Jurkat, Clone E6-1 (cell line): ENCODE data around the gene LCMT1.
"Not testable (repeated sequence)": the region's sequence is repeated elsewhere in the genome, so short reads cannot be mapped to it uniquely, and the experiment has no call there.

Source experiments
- DNase-seq: peaks from one replicate; pipeline ENCODE4 v3.0.0-alpha.2; 2011; ENCODE audit warnings: low read depth, low spot score
- H3K4me3 ChIP-seq: 2 replicates; pipeline ENCODE4 v1.5.1; 2011; ENCODE audit warnings: mild to moderate bottlenecking, low read length, control low read depth, moderate library complexity

Gene LCMT1

DNA sequence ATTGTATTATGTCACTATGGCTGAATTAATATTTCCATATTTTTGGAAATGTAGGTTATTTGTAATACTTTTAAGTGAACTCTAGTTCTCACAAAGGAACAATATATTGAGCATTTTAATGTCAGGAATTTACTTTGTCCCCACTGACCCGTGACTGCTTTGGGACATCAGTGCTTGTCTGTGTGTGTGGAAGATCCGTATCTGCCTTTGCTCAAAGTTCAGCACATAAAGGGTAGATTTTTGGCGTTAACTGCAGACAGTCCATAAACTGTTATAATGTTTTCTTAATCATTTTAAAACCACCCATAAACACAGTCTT, 65.9 kb downstream of the LCMT1 start:
- DNase-seq: no peak
- no peak overlapping the region for H3K4me3 ChIP-seq

DNA sequence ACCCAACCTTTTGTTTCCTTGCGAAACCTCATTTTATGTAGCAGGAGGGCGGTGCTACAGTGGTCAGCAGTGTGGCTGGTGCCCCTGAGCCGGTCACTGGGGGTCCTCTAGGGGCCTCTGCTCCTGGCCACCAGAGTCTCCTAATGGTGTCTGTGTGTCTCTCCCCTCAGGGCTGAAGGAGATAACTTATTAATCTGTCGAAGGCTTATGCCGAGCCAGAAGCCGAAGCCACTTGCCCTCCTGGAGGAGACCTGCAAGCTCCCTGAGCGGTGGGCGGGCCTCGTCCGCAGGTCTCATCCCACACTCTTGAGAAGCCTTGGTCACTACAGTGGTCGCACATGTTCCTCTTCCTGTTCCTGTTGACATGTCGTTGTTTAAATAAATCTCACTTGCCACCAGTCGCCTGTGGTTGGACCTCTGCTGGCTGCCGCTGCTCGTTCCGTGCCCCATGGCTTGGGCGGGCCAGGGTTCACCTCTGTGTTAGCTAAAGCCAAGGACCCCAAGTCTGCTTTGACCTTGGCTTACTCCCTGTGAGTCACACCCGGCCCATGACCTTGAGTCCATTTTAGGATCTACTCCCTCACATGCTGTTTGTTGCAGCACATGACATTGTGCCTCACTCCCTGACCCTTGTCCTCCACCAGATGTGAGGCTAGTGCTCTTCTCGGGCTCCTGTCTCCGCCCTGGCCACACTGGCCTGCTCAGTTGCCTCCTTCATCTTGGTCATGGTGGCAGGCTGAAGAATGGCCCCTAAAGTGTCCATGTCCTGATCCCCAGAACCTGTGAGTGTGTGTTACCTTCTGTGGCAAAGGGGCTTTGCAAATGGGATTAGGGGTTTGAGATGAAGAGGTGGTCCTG, 66.5 kb downstream of the LCMT1 start:
- DNase-seq: no peak
- H3K4me3 ChIP-seq: no peak overlapping the region

DNA sequence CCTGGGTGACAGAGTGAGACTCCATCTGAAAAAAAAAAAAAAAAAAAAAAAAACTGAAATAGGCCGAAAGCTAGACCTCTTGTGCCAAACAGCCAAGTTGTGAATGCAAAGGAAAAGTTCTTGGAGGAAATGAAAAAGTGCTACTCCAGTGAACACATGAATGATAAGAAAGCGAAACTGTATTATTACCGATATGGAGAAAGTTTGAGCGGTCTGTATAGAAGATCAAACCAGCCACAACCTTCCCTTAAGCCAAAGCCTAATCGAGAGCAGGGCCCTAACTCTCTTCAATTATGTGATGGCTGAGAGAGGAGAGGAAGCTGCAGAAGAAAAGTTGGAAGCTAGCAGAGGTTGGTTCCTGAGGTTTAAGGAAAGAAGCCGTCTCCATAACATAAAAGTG, 69.7 kb downstream of the LCMT1 start:
- H3K4me3 ChIP-seq: not testable (repeated sequence)

DNA sequence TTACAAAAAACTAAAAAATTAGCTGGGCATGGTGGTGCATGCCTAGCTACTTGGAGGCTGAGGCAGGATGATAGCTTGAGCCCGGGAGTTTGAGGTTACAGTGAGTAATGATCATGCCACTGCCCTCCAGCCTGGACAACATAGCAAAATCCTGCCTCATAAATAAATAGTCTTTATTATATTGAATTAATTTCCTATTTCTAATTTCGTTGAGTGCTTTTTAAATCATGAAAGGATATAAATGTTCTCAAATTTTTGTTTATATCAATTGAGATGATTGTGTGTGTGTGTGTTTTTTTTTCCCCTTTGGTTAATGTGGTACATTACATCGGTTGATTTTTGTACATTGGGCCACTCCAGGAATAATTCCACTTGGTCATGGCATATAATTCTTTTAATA, 73.2 kb downstream of the LCMT1 start:
- DNase-seq: no peak
- H3K4me3 ChIP-seq: no peak overlapping the region

More for the DNA sequence above, 69.7 kb downstream of the LCMT1 start:
- DNase-seq: not testable (repeated sequence)

DNA sequence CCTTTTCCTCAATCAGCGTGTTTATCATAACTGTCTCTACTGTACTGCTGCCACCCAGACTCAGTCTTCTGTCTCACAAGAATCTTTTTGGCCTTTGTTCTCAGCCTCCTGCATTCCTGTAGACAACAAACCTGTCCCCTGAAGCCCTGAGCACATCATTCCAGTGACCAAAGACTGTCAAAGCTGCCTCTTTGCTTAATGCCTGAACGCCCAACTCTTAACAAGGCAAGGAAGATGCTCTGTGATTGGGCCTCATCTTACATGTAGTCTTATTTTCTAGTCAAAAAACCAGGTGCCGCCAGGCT, 75.9 kb downstream of the LCMT1 start:
- no peak for DNase-seq
- H3K4me3 ChIP-seq: no peak overlapping the region

DNA sequence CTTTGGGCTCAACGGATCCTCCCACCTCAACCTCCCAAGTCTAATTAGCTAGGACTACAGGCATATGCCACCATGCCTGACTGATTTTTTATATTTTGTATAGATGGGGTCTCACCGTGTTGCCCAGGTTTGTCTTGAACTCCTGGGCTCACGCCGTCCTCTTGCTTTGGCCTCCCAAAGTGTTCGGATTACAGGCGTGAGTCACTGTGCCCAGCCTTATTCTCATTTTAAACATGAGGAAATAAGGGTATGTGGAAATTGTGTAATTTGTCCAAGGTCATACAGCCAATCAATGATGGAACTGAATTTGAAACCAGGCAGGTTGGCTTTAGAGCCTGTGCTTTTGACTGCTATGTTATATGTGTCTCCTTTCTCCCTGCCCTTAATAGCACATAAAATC, 77.8 kb downstream of the LCMT1 start:
- DNase-seq: no peak

DNA sequence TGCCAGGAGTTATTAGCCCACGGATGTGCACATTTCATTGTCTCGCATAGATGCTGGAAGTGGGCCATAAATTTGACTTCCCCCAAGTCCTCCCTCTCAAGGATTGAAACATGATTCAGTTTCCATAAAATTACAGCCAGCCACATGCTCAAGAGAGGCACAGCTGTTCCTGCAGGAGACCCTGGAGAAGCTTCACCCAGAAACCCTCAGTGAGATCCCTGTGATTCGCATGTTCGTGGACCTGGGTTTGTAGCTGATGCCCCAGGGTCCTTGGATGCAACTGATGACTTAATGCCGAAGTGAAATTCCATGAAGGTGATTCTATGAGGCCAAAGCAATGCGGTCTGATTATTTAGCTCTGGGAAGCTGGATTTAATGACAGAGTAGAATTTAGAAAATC, 80.6 kb downstream of the LCMT1 start:
- H3K4me3 ChIP-seq: no peak overlapping the region
- DNase-seq: no peak

More for the DNA sequence above, 77.8 kb downstream of the LCMT1 start:
- no peak overlapping the region for H3K4me3 ChIP-seq

DNA sequence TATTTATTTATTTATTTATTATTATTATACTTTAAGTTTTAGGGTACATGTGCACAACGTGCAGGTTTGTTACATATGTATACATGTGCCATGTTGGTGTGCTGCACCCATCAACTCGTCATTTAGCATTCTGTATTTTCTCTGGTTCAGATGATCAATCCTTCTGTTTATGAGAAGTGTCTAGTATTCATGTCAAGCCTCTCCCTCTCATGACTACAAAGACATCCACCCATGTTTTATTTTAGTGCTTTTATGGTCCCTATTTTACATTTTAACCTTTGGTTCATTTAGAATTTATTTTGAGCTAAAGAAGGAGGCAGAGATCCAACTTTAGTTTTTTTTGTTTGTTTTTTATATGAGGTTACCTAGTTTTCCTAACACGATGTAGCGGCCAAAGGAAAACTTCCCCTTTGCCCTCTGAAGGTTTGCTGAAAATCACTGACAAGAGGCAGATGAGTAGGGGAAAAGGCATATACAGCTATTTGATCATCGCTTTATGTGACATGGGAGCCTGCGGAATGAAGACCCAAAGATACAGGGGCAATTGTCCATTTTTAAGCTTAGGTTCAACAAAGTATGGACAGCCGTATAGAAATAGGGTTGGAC, 82.8 kb downstream of the LCMT1 start:
- H3K4me3 ChIP-seq: no peak overlapping the region
- no peak for DNase-seq

DNA sequence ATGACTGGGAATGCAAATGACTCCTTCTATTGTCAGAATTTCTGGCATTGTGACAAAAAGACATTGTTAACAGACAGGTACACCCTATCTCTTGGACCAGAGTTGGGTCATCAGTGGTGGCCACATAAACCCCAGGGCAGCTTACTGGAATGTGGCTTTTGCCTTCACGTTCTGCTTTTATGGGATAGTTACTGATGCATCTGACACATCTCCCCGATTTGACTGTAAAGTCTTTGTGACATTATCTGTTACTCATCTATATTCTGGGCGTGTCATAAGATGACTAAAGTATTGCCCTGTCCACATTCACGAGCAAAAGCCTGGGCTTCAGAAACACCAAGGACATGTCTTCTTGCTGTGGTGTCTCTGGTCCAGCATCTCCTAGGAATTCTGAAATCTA, 86.5 kb downstream of the LCMT1 start:
- H3K4me3 ChIP-seq: no peak overlapping the region
- DNase-seq: no peak

DNA sequence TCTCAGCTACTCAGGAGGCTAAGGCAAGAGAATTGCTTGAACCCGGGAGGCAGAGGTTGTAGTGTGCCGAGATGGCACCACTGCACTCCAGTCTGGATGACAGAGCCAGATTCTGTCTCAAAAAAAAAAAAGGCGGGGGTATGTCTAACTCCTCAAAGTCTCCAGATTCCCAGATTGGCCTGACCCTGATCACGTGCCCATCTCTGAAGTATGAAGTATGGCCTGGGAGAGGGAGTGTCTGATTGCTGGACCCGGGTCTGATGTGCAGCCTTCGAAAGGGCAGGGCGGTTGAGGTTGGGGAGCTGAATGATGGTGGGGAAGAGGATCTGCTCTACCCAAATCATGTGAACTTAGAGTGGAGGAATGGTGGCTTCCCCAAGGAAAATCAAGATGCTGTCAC, 87.9 kb downstream of the LCMT1 start:
- no peak for DNase-seq

DNA sequence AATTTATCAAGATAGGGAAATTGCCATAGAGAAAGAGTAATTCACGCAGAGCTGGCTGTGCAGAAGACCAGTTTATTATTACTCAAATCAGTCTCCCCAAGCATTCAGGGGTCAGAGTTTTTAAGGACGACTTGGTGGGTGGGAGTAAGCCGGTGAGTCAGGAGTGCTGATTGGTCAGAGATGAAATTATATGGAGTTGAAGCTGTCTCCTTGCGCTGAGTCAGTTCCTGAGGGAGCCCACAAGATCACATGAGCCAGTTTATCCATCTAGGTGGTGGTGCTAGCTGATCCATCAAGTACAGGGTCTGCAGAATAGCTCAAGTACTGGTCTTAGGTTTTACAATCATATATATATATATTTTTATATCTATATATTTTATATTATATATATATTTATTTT, 99.2 kb downstream of the LCMT1 start:
- no peak overlapping the region for H3K4me3 ChIP-seq
- DNase-seq: no peak

More for the DNA sequence above, 87.9 kb downstream of the LCMT1 start:
- H3K4me3 ChIP-seq: no peak overlapping the region

DNA sequence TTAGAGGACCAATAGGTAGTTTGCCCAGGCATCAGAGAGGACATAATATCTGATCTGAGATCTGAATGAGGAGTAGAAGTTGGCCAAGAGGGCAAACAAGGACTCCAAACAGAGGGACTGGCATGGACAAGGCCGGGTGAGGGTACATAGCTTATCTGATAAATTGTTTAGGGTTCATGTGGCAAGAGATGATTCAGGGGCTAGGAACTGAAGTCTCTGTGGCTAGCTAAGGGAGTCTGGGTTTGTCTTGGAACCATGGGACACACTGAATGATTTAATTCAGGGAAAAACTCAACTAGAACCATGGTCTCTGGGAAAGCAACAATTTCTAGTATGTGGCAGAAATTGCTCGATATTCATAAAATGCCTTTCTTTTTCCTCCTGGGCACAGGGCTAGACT, 101.1 kb downstream of the LCMT1 start:
- no peak for DNase-seq
- H3K4me3 ChIP-seq: no peak overlapping the region

DNA sequence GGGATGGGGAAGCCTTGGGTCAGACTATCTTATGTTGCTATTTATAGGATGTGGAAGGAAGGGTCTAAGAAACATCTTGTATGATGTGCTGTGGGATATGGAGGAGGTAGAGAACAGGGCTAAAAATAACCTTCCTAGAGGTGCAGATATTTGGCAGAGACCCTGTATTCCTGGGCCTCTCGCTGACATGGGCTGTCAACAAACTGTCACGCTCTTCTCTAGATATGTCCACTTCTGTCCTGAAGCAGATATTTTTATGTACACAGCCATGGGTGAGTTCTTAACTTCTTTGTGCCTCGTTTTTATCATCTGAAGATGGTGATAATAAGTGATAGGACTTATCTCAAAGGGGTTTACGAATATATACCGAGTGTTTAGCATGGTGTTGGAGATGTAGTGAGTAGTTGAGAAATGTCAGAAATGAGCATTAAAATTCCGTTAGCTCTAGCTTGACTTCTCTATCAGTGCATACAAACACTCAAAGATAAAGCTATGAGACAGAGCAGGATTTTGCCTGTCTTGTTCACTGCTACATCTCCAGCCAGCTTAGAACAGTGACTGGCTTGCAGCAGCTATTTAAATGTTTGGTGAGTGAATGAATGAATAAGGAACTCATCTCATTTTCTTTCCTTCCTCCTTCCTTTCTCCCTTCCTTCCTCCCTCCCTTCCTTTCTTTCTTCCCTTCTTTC, 102.3 kb downstream of the LCMT1 start:
- no peak for DNase-seq
- H3K4me3 ChIP-seq: no peak overlapping the region

DNA sequence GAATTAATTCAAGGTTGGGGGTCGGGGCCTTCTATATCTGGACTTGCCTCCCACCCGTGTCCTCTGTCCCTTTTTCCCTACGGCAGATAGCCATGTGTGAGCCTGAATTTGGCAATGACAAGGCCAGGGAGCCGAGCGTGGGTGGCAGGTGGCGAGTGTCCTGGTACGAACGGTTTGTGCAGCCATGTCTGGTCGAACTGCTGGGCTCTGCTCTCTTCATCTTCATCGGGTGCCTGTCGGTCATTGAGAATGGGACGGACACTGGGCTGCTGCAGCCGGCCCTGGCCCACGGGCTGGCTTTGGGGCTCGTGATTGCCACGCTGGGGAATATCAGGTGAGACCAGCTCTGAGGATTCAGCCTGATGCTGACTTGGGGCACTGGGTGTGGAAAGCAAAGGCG, 105.6 kb downstream of the LCMT1 start:
- no peak for DNase-seq
- H3K4me3 ChIP-seq: no peak overlapping the region

DNA sequence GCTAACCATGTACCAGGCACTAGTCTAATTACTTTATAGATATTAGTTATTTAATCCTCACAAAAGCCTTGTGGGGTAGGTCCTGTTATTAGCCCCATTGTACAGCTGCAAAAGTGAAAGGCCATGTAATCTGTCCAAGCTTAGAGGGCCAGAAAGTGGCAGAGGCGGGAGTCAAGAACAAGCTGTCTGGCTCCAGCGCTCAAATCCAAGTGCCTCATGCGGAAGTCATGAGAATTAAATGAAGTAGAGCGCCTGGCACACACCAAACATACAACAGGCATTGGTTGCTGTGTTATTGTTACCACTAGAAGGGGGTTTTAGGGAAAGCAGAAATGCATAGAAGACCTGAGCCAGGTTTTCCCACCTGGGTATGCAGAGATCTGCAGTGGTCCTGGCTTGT, 106.4 kb downstream of the LCMT1 start:
- H3K4me3 ChIP-seq: no peak overlapping the region
- DNase-seq: no peak

DNA sequence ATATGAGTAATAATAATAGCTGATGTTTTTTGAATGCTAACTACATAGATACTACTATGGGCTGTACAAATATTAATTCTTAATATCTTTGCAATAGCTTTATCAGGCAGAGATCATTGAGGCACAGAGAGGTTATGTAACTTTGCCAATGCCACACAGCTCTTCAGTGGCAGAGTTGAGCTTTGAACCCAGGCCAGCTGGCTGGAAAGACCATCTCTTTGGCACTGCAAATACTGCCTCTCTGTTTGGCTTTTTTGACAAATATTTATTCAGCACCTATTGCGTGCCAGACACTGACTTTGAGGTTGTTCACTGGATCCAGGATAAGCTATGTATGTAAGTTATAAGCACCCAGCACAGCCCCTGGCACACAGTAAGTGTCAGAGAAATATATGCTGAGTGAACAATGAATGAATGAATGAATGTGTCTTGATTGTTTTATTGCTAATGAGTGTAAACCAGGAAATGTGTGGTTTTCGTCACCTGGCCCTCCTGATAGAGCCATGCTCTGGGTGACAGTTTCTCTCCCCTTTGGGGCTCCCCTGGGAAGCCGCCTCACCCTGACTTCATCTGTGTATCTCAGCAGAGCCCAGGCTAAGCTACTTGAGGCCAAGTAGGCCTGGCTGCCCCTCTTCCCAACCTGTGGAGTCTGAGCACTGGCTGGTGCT, 107.7 kb downstream of the LCMT1 start:
- no peak overlapping the region for H3K4me3 ChIP-seq
- DNase-seq: no peak

DNA sequence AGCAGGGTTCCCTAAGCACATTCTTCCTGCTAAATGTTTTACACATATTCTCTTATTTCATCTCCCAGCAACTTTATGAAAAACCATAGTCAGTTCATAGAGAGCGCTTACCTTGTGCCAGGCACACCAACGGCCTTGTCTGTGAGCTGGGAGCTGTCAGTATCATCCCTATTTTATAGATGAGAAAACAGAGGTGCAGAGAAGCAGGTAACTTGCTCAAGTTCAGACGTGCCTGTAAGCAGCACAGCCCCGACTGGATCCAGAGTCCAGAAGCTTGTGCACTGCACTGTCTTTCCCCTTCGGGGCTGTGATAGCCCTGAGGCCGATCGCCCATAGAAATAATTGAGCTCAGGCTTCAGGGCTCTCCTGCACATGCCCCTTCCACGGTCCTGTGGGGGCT, 111.4 kb downstream of the LCMT1 start:
- no peak for DNase-seq
- no peak overlapping the region for H3K4me3 ChIP-seq

DNA sequence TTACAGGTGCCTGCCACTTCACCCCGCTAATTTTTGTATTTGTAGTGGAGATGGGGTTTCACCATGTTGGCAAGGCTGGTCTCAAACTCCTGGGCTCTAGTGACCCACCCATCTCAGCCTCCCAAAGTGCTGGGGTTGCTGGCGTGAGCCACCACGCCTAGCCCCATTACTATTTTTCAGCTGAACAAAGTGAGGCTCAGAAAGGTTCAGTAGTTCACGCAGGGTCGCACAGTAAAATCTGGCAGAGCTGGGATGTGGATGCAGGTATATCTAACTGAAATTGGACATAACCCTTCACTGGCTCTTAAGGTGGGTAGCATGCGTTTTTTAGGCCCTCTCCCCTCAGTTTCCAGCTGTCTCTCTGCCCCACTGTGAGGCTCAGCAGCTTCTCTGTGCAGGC, 112.4 kb downstream of the LCMT1 start:
- H3K4me3 ChIP-seq: no peak overlapping the region

DNA sequence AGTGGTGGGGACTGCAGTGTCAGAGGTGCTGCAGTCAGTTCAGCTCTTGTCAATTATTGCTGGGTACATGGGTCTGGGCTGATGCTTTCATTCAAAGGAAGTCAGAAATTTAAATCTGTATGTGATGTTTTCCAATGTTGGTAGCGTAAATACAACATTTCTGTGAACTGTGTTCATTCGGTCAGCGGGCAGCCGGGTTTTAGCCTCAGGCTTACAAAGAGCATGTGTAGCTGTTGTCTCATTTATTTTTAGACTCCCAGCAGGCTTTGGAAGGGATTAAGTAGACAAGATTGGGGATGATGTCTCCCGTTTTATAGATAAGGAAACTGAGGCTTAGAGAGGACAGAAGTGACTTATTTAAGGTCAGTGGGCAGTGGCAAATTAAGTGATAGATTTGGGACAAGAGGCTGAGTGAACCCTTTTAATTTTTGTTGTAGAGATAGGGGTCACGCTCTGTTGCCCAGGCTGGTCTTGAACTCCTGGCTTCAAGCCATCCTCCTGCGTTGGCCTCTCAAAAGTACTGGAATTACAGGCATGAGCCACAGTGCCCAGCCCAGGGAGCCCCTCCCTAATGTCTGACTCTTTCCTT, 113.3 kb downstream of the LCMT1 start:
- H3K4me3 ChIP-seq: no peak overlapping the region

More for the DNA sequence above, 112.4 kb downstream of the LCMT1 start:
- no peak for DNase-seq

More for the DNA sequence above, 113.3 kb downstream of the LCMT1 start:
- no peak for DNase-seq
